Fibroblast of pulmonary artery (primary cell): ENCODE data around the gene BRD8.

Source experiments
- DNase-seq: peaks from one replicate; pipeline ENCODE4 v3.0.0-alpha.2; 2010; ENCODE audit warnings: low read depth
- H3K4me3 ChIP-seq: replicated peaks from 2 replicates; pipeline ENCODE4 v1.5.1; 2011; ENCODE audit warnings: low read depth, mild to moderate bottlenecking, control low read depth, low read length, moderate library complexity
- TF ChIP-seq, protein P1 (sequence below): IDR thresholded peaks from 2 replicates; pipeline ENCODE4 v1.5.1; 2011; ENCODE audit warnings: mild to moderate bottlenecking, control low read depth, low read length, inconsistent platforms; ENCODE audit errors: missing control alignments

The BRD8 gene, protein sequence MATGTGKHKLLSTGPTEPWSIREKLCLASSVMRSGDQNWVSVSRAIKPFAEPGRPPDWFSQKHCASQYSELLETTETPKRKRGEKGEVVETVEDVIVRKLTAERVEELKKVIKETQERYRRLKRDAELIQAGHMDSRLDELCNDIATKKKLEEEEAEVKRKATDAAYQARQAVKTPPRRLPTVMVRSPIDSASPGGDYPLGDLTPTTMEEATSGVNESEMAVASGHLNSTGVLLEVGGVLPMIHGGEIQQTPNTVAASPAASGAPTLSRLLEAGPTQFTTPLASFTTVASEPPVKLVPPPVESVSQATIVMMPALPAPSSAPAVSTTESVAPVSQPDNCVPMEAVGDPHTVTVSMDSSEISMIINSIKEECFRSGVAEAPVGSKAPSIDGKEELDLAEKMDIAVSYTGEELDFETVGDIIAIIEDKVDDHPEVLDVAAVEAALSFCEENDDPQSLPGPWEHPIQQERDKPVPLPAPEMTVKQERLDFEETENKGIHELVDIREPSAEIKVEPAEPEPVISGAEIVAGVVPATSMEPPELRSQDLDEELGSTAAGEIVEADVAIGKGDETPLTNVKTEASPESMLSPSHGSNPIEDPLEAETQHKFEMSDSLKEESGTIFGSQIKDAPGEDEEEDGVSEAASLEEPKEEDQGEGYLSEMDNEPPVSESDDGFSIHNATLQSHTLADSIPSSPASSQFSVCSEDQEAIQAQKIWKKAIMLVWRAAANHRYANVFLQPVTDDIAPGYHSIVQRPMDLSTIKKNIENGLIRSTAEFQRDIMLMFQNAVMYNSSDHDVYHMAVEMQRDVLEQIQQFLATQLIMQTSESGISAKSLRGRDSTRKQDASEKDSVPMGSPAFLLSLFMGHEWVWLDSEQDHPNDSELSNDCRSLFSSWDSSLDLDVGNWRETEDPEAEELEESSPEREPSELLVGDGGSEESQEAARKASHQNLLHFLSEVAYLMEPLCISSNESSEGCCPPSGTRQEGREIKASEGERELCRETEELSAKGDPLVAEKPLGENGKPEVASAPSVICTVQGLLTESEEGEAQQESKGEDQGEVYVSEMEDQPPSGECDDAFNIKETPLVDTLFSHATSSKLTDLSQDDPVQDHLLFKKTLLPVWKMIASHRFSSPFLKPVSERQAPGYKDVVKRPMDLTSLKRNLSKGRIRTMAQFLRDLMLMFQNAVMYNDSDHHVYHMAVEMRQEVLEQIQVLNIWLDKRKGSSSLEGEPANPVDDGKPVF

GRCh38 chr5:138178516-138179276 lies at the start of gene BRD8, which contains the start of gene KIF20A:
Gene BRD8 (minus strand): TSS chr5:138178630. CDS start chr5:138178614, 16 bp downstream.
Gene KIF20A (plus strand): TSS chr5:138179112. CDS start chr5:138179681, 569 bp downstream.
- TF ChIP-seq, protein P1, sequence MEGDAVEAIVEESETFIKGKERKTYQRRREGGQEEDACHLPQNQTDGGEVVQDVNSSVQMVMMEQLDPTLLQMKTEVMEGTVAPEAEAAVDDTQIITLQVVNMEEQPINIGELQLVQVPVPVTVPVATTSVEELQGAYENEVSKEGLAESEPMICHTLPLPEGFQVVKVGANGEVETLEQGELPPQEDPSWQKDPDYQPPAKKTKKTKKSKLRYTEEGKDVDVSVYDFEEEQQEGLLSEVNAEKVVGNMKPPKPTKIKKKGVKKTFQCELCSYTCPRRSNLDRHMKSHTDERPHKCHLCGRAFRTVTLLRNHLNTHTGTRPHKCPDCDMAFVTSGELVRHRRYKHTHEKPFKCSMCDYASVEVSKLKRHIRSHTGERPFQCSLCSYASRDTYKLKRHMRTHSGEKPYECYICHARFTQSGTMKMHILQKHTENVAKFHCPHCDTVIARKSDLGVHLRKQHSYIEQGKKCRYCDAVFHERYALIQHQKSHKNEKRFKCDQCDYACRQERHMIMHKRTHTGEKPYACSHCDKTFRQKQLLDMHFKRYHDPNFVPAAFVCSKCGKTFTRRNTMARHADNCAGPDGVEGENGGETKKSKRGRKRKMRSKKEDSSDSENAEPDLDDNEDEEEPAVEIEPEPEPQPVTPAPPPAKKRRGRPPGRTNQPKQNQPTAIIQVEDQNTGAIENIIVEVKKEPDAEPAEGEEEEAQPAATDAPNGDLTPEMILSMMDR = no peak
- peak; percentile 96 for DNase-seq
- H3K4me3 ChIP-seq = peak within 1 kb of the TSS; percentile 100

GRCh38 chr5:138226910-138227309 lies 48.5 kb upstream of the BRD8 start:
- TF ChIP-seq, protein P1 = no peak
- DNase-seq = no peak
- H3K4me3 ChIP-seq = no peak overlapping the region

DNA sequence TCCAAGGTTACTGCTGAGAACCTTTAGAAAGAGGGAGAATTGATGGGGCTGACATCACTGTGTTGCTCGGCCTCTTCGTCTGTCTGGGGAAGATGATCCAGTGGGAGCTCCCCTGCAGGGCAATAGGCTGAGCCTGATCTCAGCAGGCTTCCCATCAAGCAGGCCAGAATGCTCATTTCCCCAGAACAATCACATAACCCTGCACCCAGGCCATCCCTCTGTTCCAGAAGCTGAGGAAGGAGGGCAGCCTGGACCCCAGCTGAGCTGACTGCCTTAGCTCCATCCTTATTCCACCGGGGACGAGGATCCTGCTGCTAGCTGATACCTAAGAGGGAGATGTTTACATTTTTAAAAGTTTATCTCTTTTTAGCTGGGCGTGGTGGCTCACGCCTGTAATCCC lies 46.3 kb upstream of the BRD8 start:
- TF ChIP-seq, protein P1 = no peak
- no peak overlapping the region for H3K4me3 ChIP-seq
- DNase-seq = no peak

DNA sequence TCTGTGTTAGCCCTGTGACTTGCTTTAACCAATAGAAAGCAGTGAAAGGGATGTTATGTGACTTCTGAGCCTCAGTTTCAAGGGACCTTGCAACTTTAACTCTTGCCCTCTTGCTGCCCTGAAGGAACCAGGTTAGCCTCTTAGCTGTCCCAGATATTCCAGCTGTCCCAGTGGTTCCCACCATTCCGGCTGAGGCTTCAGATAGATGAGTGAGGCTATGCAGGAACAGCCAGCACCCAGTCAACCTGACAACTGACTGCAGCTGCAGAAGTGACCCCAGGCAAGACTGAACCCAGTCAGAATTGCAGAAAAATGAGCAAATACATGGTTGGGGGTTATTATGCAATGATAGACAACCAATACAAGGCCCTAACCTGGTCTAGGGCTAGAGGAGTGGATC lies 45.1 kb upstream of the BRD8 start:
- no peak for DNase-seq
- TF ChIP-seq, protein P1 = no peak
- no peak overlapping the region for H3K4me3 ChIP-seq

DNA sequence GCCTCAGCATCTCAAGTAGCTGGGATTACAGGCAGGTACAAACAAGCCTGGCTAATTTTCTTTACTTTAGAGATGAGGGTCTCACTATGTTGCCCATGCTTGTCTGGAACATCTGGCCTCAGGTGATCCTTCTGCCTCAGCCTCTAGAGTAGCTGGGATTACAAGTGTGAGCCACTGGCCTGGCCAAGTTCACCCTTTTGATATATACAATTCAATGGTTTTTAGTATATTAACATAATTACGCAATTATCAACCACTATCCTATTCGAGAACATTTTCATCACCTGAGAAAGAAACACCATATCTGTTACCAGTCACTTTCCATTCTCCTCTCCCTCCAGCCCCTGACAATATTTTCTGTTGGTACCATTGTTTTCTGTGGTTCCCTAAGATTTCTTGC lies 38.4 kb upstream of the BRD8 start:
- no peak for DNase-seq
- no peak overlapping the region for H3K4me3 ChIP-seq
- TF ChIP-seq, protein P1 = no peak
